GM19467 (cell line): ENCODE measurements around the gene ACR.

Experiments used
- ATAC-seq: cut with Tn5 transposase; IDR thresholded peaks from one replicate; pipeline ENCODE4 v1.9.1; 2021; ENCODE audit warnings: mild to moderate bottlenecking, moderate library complexity; ENCODE audit not compliant: unreplicated experiment

The ACR gene

DNA sequence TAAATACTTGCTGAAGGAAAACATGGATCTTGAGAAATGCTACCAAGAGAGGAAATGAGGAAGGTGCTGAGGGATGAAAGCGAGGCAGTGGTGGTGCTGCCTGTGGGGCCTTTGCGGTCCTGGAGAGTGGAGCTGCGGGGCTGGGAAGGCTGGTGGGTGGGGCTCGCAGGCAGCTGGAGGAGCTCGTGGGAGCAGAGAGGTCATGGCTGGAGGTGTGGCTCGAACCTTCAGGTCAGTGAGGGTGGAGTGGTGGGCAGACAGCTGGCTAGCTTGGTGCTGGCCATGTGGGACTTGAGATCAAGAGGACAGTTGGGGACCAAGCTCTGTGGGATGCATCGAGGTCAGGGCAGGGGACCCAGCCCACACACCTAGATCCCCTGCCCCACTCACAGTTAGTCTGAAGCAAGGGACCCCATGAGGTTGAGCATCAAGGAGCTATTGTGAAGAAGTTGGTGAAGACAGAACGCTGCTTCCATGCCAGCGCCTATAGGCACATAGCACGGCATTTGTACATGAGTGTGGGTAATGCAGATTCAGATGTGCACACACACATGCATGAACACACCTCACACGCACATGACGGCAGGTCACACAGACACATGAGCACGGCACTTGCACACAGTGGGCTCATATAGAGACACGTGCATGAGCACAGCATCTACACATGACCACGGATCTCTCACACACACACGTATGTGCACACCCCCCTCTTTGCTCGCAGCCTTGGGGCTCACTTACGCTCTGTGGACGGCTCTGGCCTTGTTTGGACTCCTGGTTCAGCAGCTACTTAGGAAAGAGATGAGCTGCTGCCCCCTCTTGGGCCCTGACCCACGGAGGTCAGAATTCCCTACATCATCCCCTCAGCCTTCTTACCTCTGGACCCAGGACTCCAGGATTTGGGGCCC, 34.9 kb upstream of the ACR start:
- no peak for ATAC-seq

DNA sequence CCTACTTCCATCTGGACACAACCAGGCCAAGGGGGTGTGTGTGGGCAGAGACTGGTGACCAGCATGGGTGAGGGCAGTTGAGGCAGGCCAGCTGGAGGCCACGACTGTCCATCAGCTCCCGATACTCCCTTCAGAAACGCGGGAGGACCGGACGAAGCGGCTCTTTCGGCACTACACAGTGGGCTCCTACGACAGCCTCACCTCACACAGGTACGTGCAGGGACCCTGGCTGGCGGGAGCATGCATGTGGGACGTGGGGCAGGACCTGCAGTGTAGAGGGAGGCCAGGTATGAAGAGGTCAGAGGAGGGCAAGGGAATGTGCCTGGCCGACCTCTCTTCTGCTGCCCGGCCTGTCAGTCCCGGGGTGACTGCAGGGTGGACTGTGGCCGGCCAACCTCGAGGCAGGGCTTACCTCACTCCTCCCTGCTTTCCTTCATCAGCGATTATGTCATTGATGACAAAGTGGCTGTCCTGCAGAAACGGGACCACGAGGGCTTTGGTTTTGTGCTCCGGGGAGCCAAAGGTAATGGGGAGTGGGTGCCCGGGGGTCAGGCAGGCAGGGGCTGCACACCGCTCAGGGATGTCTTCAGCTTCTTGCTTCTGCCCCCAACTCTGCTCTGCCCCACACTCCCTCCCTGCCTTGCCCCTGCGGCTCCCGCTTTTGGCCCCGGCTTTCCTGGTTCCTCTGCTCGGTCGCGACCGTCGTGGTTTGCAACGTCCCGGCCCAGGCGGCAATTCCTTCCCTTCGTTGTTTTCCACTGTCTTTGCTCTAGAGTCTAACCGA, 34.1 kb upstream of the ACR start:
- no peak for ATAC-seq

- no peak for ATAC-seq
These were observed 33.3 kb upstream of the ACR start for GRCh38 chr22:50704510-50705218.

GRCh38 chr22:50705219-50705691, 32.7 kb upstream of the ACR start:
- ATAC-seq, result no peak

DNA sequence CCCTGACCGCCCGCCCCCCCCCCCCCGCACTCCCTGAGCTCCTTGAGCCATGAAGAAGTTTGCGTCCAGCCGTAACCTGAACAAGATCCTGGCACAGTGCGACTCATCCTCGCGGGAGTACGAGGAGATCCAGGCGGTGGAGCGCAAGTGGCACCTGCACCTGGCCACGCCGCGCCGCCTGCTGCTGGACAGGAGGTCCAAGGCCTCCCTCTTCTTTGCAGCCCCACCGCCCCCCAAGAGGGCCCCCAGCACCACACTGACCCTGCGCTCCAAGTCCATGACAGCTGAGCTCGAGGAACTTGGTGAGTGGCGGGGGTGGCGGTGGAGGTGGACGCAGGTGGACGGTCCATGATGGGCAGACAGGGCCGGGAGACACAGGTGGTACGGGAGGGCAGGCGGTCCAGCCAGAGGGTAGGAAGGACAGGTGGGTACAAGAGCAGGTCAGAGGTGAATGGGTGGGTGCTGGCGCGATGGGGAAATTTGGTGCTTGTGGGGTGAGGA, 32.1 kb upstream of the ACR start:
- no peak for ATAC-seq

GRCh38 chr22:50706481-50707125, 31.4 kb upstream of the ACR start:
- ATAC-seq, result no peak

- no peak for ATAC-seq
These were observed 29.5 kb upstream of the ACR start for GRCh38 chr22:50708474-50708873.

- no peak for ATAC-seq
These were observed 29.0 kb upstream of the ACR start for GRCh38 chr22:50708996-50709395.

DNA sequence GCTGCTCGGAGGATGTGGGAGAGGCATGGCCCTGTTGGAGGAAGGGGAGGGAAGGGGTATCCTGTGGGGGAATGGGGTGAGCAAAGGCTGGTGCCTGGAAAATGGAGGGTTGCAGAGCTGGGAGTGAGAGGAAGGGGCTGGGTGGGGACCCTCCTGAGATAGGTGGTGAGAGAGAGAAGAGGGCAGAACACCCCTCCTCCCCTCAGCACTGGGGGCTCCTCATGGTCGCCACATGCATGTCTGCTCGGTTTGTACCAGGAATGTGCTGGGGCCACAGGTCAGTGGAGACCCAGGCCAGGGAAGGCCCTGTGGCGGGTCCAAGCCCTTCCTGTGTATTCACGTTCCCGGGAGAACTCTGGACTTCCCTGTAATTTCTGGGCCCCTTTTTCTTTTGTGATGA, 27.8 kb upstream of the ACR start:
- ATAC-seq, result no peak

DNA sequence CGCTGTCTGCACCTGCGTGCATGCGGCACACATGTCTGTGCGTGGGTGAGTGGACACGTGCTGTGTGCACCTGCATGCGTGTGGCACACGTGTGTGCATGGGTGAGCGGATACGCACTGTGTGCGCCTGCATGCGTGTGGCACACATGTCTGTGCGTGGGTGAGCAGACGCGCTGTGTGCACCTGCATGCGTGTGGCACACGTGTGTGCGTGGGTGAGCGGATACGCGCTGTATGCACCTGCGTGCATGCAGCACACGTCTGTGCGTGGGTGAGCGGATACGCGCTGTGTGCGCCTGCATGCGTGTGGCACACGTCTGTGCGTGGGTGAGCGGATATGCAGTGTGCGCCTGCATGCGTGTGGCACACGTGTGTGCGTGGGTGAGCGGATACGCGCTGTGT, 27.1 kb upstream of the ACR start:
- no peak for ATAC-seq

DNA sequence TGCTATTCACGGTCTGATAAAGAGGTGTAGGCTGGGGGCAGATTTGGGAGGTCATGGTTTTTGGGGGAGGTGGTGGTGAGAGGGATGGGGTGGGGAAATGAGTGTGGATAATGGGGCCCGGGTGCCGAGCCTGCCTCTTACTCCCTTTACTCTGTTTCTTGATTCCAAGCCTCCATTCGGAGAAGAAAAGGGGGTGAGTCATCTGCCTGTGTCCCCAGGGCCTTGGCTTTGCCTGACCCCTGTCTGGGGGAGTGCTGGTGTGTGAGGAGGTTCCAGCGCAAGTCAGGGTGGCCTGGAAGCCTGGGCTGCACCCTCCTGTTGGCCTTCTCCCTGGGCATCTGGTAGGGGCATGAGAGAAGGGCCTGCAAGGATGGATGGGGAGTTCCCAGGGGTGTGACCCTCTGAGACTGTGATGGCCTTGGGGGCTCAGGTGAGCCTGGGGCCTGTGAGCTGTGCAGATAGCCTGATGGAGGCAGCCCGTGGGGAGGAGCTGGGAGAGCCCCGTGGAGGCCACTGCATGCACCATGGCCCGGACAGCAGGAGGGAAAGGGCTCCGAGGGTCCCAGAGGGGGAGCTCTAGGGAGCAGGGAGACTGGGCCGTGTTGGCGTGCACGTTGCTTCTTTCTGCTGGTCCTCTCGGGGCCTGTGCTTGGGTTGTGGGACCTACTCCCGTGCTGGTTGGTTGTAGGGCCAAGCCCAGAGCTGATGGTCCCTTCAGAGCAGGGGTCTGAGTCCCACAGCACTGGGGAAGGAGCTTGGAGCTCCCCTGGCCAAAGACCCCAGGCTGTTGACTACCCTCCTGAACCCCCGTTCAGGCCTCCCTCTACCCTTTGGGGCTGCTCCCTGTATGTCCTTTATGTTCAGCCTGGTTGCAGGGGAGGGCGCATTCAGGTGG, 26.3 kb upstream of the ACR start:
- no peak for ATAC-seq

DNA sequence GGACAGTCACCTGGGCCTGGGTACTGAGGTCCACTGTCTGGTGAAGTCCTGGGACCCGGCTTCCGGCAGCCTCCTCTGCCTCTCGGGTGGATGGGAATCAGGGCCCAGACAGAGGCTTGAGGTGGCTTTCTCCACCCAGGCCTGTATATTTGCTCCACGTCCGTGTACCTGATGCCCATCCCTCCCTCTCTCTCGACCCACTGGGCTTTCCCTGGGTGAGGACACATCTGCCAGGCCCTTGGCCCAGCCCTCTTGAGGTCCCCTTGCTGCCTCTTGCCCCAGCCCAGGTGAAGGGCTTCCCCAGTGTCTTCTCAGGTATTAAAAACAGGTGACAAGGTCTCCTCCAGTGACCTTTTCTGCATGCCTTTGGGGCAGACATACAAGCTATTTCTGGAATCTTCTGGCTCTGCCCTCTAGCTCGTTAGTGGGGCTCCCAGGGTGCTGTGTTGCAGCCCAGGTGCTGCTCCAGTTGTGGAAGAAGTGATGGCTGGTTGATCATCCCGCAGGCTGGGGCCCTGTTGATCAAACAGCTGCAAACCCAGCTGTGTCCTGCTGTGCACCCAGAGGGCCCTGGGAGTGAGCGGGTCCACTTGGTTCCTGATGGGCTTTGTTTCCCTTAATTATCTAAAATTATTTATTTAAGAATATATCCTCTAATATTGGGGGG, 25.5 kb upstream of the ACR start:
- ATAC-seq, result no peak

DNA sequence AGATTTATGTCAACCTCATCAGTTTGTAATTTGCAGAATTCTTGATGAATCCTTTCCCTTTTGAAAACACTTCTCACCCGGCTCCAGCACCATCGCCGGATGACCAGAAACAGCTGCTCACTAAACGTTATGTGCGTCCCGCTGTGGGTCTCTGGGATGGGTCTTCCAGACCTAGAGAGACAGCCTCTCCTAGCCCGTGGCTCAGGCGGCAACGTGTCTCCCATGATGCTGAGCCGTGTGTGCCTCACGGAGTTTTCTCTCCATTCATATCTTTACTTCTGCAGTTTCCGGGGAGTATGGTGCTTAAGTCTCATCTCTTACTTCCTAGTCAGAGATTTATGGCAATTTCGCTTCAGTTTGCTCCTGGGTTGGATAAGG, 25.0 kb upstream of the ACR start:
- no peak for ATAC-seq

DNA sequence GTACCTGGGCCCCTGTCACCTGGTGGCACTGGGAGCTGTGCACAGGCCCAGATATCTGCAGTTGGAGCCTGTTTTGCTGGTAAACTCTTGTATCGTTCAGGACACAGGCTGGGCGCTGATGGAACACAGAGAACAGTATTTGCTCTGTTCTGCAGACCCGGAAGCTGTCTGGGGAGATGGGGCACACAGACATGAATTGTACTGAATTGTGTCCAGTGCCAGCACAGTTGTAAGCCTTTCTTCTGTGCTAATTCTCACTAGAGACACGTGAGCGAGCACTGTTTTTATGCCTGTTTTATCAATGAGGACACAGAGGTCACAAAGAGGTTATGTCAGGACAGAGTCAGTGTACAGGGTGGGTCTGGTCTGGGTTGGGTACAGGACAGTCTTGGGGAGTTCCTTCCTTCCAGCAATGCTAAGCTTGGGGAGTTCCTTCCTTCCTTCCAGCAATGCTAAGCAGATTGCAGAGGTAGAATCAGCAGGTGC, 24.4 kb upstream of the ACR start:
- ATAC-seq, result no peak

DNA sequence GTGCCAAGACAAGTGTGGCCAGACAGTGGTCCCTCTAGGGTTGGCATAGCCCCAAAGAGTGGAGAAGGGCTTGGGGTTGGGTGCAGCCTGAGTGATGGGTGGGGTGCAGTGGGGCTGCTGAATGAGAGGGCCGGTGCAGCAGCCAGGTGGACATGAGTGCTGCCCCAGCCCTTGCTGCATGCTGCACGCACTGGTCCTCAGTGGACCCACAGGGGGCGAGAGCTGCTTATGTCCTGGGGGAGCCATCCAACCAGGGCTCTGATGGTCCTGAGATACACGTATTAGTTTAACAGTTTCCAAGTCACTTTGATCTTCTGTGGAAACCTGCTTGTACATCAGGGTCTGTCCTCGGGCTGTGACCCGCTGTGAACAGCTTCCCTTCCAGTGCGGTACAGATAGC, 23.9 kb upstream of the ACR start:
- no peak for ATAC-seq

DNA sequence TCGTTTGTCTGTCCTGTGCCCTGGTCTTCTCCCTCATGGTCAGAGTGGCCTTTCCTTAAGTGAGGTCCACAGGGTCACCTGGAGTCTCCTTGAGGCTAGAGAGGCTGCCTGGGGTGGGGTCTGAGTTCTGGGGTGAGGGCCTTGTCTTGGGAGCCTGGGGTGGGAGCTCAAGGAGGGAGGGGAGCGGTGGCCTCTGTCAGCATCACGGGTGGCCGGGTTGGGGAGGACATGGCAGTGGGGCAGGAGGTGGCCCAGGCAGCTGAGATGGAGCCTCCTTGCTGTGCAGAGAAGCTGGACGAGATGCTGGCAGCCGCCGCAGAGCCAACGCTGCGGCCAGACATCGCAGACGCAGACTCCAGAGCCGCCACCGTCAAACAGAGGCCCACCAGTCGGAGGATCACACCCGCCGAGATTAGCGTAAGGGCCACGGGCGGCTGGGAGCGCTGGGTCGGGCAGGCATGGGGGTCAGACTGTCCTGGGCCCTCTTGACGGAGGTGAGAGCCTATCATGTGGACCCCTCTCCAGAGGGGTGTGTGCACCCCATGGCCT, 23.3 kb upstream of the ACR start:
- no peak for ATAC-seq

DNA sequence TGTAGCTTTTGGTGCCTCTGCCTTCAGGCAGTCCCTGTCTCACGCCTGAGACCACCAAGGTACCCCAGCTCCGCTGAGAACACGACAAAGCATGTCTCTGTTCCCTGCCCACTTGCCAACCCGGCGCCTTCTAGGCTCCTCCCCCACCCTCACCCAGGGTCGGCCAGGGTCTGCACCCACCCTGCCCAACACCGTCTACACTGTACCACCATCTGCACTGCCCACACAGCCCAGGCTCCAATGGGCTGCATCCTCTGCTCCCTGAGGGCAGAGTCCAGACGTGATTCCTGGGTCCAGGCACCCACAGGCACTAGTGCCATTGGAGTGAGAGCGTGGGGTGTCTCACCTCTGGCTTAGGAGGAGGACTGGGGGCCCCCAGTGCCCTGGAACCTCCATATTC, 22.8 kb upstream of the ACR start:
- ATAC-seq, result no peak

DNA sequence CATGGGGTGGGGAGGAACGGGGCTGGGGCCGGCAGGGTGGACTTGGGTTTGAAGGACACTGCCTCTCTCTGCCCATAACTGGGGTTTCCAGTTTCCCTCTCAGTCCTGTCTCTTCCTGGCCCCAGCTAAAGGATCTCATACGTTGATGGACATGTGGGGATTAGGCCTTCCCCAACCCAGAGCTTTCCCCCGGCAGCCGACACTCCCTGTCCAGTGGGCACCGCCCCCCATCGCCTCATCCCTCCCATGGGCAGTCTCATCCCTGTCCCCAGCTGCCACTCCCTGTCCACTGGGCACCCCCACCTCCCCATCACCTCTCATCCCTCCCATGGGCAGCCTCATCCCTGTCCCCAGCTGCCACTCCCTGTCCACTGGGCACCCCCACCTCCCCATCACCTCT, 22.2 kb upstream of the ACR start:
- ATAC-seq, result no peak
